ENCODE results near the gene MKI67. TPM values are rescaled to one million over a fixed set of nuclear protein-coding genes. Genes with fewer than 3 reads are reported as not detected.

MKI67 gene
- total and polyA plus RNA-seq, 2 of the 4 experiments (the other 2 are of a cell fraction), result 13.5 to 36.4 TPM

DNA sequence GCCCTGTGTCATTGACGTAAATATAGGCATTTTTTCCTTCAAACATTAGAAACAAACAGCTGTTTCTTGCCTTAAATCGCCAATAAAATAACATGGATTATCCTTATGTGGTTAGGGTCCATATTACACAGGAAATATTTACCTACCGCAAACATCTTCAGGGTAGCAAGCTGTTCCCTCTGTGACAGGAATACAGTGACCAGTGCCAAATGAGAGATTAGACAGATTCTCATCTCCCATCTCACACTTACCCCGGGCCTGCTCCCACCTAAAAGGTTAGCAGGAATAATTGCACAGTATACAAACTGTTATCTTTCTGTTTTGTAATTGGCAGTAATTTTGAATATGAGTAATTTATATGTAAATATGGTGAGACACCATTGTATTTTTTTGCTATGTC, 16.5 kb downstream of the MKI67 start:
- Histone ChIP-seq H3K27me3 (ENCODE audit: control insufficient read depth, insufficient read depth, low read length) (no peaks in the 10 kb centered on the region), H2BK5ac (ENCODE audit: low read depth, low read length, poor library complexity, severe bottlenecking) (no peak overlapping the region), H2AK9ac (replicated peaks; ENCODE audit: low read depth, low read length, poor library complexity) (no peak overlapping the region), H4K91ac (ENCODE audit: insufficient read depth, low read depth, low read length) (no peak overlapping the region), H3K79me1 (ENCODE audit: low read depth in 1 of 2, low read length in 2 of 2) (peaks cover 20 to 32% of the 10 kb centered on the region in 2 experiments), H2BK20ac (ENCODE audit: low read depth, low read length) (no peak overlapping the region), H3K4me3 (ENCODE audit: insufficient read depth, low read depth, low read length) (no peak overlapping the region), H4K5ac (ENCODE audit: low read depth, low read length) (no peak overlapping the region), H2BK120ac (ENCODE audit: low read depth, low read length) (no peak overlapping the region), H2AFZ (replicated peaks; ENCODE audit: low read length, poor library complexity) (no peak overlapping the region), H2AK5ac (ENCODE audit: low read depth, low read length) (no peak overlapping the region), H3K56ac (ENCODE audit: extremely low read depth, insufficient read depth, low read length) (no peak overlapping the region), H2BK15ac (ENCODE audit: low read depth, low read length) (no peak overlapping the region), H3K9ac (ENCODE audit: low read depth, low read length) (no peak overlapping the region), H3K9me1 (ENCODE audit: insufficient read depth, low read length) (no peaks in the 10 kb centered on the region; the same call in 1 of the 2 replicates), H4K20me1 (ENCODE audit: insufficient read depth, low read length) (no peaks in the 10 kb centered on the region), H3K27ac (ENCODE audit: insufficient read depth, low read length) (no peak overlapping the region), H3K36me3 (ENCODE audit: control insufficient read depth, insufficient read depth, low read length) (peaks cover 41% of the 10 kb centered on the region), H3K4me2 (ENCODE audit: low read depth, low read length) (no peak overlapping the region), H3K9me3 (ENCODE audit: control insufficient read depth, insufficient read depth, low read length) (no peaks in the 10 kb centered on the region), H3K4ac (ENCODE audit: low read depth, low read length) (no peak overlapping the region), H3K23ac (ENCODE audit: low read depth, low read length) (no peak overlapping the region), H3K18ac (ENCODE audit: low read depth, low read length) (no peak overlapping the region), H4K8ac (ENCODE audit: low read depth in 2 of 2, low read length in 2 of 2) (no peak overlapping the region), H3K14ac (replicated peaks; ENCODE audit: low read depth, low read length) (no peak overlapping the region), H3K4me1 (ENCODE audit: control insufficient read depth, insufficient read depth, low read length) (no peaks in the 10 kb centered on the region)
- POLR2A ChIA-PET (ENCODE audit: unreplicated experiment), result no interaction called here
- ATAC-seq (ENCODE audit: low read depth), result no peak
- no CpG with 5 or more reads among the region's 4 CpGs for WGBS, 2 experiments (ENCODE audit: extremely low coverage in 2 of 2, insufficient read length in 1 of 2)
- intact Hi-C loops (cut with micrococcal nuclease) (no loop called here), in situ Hi-C loops (cut with MboI; ENCODE audit: low sequenced_read_pairs) (no loop called here), dilution Hi-C loops (cut with HindIII; ENCODE audit: low sequenced_read_pairs, unreplicated experiment) (no loop called here)
- no peak for TF ChIP-seq ELK1 (IDR thresholded peaks at IDR 0.05; ENCODE audit: borderline replicate concordance, low read depth, low read length)
- CTCF ChIA-PET, result no interaction called here
- no peak for DNase-seq
- no TSS peak for BruUV-seq (replicated peaks)
